Immature natural killer cell (primary cell): ENCODE measurements around the gene KCNV2. TPM values are rescaled to one million over a fixed set of nuclear protein-coding genes. Genes with fewer than 3 reads are reported as not detected.

Experiments
- polyA plus RNA-seq, 3 donors: library from polyadenylated mRNA; unstranded; fragments of 300-500 nt; fragmentation: Illumina TruSeq; gene quantifications; one replicate each; pipeline ENCODE4 v1.2.3, GENCODE V29; 2021

Gene KCNV2
- polyA plus RNA-seq, 3 donors from 2014 or later, result not detected

Other genes starting within 250 kb of the KCNV2 start
- gene VLDLR, start 95.7 kb upstream of the KCNV2 start, polyA plus RNA-seq, result under 1 TPM in 2 of 3 donors, not detected in 1; 0.61 to 0.84 TPM
- 10 to 100 TPM; 10.8 to 18.0 (median 16.1) TPM for gene PUM3, start 126.6 kb downstream of the KCNV2 start, polyA plus RNA-seq